ACHN (cell line): Measurements from ENCODE around the gene SUPT20H.
A peak's percentile ranks its signal among the peaks of the same experiment; 100 is the strongest.
"Not testable (repeated sequence)": the region's sequence is repeated elsewhere in the genome, so short reads cannot be mapped to it uniquely, and the experiment has no call there.

Experiments used
- DNase-seq: peaks from one replicate; pipeline ENCODE4 v3.0.0-alpha.2; 2015
- in situ Hi-C: cut with HindIII; loops from 2 replicates; pipeline ENCODE4 v1.10.0; 2017; ENCODE audit warnings: low sequenced_read_pairs, low pct_ligation_motif_present, low pct_unique_long_range_greater_than_20kb

SUPT20H gene

DNA sequence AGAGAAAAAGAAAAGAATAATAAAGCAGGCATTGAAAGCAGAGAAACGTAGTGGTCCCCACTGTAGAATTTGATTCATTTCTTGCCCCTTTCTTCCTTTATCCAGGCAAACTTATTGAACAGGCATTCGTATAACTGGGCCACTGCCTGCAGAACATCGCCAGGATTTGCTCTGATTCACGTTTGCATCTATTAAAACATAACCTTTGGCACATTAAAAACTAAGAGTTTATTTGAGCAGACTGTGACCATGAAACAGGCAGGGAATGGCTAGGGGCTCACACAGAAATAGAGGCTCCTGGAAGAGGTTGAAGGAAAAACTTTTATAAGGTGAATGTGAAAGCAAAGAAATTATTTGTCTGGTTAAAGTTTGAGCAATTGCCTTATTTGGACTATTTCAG is 12.5 kb upstream of the SUPT20H start:
- no peak for DNase-seq
- in situ Hi-C loops, result no loop called here

DNA sequence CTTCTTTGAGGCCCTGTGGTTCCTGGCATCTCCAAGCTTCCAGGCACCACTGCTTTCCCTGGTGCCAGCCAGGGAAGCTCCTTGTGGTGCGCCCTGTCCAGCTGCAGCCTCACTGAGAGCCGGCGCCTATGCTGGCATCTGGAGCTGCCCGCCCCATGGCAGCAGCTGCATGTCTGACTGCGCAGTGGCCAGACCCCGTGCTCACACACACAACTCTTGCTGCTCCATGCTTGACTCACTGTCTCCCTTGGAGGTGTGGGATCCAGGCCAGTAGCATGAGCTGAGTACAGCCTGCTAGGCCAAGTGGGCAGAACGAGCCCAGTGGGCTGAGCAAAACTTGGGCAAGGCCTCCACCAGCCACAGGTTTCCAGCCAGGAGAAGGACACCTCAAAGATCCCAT is 11.5 kb upstream of the SUPT20H start:
- in situ Hi-C loops, result no loop called here
- DNase-seq, result no peak

DNA sequence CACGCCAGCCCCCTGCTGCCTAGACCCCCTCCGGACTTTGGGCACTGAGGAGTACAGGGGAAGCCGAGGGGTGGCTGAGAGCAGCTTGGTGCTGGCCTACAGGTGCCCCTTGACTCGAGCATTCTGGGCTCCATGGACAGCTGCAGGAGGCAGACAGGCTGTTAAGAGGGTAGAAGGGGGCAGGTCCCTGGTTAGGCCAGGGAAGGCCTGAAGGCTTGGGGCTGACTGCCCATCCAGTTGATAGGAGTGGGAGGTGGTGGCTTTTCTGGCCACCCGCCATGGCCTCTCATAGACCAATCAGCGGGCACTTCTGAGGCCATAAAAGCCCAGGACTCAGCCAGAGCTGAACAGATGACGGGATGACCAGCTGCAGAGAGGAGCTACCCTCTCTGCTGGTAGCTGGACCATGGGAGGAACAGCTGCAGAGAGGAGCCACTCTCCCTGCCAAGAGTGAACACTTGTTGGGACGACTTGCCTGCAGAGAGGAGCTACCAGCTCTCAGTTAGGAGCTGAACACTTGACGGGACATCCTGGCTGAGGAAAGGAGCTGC is 10.7 kb upstream of the SUPT20H start:
- in situ Hi-C loops, result no loop called here
- no peak for DNase-seq

DNA sequence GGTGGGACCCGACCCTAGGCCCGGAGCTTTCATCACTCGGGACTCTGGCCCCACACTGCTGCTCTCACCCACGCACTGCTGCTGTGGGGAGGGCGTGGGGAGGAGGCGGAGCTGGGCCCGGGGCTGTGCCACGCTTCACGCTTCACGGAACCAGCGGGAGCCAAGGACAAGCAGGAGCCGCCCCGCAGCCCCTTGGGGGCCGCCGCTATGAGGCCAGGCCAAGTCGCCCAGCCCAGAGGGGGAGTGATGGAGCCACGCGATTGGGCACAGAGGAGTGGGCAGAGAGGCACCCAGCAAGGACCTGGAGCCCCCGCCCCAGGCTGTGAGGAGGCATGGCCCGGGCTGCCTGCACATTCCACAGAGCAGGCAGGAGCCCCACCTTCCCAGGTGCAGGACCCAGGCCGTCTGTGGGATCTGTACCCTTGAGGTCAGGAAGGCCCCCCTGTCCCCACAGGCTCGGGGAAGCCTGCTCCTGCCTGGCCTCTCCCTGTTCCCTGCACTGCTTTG is 10.2 kb upstream of the SUPT20H start:
- in situ Hi-C loops, result no loop called here

DNA sequence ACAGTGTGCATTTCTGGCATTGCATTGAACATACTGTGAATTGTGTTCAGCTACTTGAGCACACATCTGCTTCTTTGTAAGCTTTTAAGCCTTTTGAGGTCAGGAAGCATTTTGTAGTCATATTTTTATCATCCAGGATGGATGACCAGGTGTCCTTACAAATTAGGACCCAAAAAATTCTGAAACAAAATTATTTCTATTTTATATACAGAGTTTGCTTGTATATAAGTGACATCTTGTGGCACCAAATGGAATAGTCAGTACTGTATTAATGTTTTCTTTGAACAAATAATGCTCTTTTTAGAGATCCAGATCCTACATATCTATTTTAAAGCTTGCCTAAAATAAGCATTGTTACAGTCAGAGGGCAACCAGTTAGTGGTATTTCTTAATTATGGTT is 9.5 kb upstream of the SUPT20H start:
- DNase-seq, result peak; percentile 6

More for the DNA sequence above, 10.2 kb upstream of the SUPT20H start:
- DNase-seq, result no peak

DNA sequence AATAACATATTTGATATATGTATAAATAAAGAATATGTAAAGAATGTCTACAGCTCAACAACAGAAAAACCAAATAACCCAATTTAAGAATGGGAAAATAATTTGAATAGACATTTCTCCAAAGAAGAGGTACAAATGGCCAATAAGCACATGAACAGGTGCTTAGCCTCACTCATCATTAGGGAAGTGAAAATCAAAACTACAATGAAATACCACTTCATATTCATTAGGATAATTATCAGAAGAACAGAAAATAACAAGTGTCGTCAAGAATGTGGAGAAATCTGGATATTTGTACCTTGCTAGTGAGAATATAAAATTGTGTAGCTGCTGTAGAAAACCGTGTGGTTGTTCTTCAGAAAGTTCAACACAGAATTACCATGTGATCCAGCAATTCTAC is 8.4 kb upstream of the SUPT20H start:
- DNase-seq, result no peak
- in situ Hi-C loops, result no loop called here

More for the DNA sequence above, 9.5 kb upstream of the SUPT20H start:
- in situ Hi-C loops, result no loop called here

DNA sequence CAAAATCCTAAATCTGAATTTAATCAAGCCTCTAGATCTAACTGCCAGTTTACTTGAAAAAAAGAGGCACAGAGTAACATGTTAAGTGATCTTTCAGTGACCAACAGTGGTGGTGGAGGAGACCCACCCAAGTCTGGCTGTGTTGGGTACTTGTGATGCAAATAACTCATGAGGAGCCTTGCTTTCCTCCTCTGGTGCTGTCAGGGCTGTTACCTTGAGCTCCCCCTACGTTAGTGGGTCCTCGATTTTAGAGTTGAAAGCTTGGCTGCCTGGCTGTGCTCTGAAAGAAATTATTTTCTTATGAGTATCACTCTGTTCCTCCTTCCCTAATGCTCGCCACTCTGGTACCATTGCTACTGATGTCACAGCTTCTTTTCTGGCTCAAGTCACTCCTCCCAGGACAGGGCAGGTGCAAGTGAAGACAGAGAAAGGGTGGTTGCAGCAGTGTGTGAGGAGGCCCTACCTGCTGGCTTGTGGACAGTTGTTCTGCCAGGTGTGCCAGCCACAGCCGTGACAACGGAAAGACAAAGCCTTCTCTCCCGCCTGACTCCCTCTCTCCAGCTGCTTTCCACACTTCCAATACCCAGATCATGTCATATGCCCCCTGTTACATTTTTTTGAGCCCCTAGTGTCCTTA is 6.5 kb upstream of the SUPT20H start:
- in situ Hi-C loops, result no loop called here
- no peak for DNase-seq

DNA sequence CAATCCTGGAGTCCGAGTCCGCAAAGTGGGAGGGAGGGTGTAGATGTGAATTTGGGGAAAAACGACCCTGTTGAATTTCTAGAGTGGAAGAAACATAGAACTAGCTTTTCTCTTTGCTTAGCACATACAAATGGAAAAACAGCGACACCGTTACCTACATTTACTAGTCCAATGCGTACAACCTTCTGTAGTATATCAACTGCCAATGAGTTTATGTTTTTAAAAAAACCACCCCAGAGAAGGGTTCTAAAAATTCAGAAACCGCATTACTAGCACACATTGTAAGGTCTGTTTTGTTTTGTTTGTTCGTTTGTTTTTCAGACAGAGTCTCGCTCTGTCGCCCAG is 332 bp upstream of the SUPT20H start:
- in situ Hi-C loops, result no loop called here

DNA sequence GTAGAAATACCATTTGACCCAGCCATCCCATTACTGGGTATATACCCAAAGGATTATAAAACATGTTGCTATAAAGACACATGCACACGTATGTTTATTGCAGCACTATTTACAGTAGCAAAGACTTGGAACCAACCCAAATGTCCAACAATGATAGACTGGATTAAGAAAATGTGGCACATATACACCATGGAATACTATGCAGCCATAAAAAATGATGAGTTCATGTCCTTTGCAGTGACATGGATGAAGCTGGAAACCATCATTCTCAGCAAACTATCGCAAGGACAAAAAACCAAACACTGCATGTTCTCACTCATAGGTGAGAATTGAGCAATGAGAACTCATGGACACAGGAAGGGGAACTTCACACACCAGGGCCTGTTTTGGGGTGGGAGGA is 3.3 kb downstream of the SUPT20H start:
- DNase-seq, in situ Hi-C loops: not testable (repeated sequence)

More for the DNA sequence above, 332 bp upstream of the SUPT20H start:
- DNase-seq, result no peak

DNA sequence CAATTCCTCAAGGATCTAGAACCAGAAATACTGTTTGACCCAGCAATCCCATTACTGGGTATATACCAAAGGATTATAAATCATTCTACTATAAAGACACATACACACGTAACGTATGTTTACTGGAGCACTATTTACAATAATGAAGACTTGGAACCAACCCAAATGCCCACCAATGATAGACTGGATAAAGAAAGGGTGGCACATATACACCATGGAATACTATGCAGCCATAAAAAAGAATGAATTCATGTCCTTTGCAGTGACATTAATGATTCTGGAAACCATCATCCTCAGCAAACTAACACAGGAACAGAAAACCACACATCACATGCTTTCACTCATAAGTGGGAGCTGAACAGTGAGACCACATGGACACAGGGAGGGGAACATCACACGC is 6.4 kb downstream of the SUPT20H start:
- DNase-seq, in situ Hi-C loops: not testable (repeated sequence)

DNA sequence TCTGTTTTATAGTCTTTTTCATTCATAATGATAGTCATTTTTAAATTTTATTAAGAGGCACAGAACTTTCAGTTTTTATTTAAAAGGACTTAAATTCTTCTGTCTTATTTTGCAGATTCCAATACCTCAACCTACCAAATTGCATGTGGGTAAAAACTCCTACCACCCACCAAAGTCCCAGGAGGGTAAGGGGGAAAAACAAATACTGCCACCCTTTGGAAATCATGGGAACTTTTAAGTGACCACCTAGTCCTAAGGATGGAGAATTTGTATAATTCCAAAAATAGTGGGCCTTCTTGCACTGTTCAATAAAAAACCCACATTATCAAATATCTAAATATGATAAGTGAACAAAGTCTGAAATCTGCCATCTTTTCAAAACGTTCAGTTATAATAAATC is 9.7 kb downstream of the SUPT20H start:
- in situ Hi-C loops, result no loop called here
- no peak for DNase-seq

DNA sequence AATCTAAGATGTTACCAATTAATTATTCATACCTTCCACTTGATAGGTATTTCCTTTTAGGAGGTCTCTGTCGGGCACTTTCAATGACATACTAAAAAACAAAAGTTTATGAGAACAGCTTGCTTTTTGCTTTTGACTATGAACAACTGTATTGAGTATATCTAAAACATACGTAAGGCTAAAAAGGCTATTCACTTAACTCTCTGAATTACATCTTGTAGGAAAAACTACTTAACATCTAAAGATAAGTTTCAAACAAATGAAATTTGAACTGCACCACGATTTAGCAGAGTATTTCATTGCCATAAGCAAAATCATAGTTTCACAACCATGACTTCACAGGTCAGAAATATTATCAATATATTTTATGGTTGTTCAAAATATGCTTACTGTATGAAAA is 11.6 kb downstream of the SUPT20H start:
- in situ Hi-C loops, result no loop called here
- DNase-seq, result no peak

DNA sequence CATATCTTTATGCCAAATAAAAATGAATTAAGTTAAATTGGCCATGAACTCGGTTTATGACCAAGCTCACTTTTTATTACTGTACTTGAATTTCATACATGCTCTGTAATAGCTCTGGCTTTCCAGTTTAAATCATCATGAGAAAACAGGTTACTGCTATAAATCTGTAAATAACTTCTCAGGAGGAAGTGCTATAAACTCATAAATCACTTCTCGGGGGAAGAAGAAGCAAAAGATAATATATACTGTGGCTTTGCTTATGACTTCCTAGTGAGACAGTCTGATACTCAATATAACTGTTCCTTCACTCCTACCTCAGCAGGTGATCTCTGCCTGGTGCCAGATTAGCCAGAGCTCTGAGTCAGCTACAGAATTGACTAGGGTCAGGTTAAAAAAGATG is 12.5 kb downstream of the SUPT20H start:
- in situ Hi-C loops, result no loop called here
- no peak for DNase-seq

DNA sequence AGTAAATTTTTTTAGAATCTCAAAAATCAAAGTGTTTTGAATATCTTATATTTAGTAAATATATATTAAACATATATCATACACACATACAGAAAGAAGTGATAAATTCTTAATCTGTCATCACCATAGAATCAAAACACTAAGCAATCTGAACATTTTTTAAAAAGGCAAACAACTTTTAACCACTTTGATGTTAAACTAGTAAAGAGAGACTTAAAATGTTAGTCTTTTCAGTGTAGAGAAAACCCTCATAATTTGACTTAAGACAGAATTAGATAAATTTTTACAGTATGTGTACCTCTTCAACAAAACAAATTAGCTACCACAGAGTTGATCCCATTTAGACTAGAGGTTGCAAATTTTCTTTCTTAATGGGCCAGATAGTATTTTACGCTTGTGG is 13.4 kb downstream of the SUPT20H start:
- DNase-seq, result no peak
- in situ Hi-C loops, result no loop called here

DNA sequence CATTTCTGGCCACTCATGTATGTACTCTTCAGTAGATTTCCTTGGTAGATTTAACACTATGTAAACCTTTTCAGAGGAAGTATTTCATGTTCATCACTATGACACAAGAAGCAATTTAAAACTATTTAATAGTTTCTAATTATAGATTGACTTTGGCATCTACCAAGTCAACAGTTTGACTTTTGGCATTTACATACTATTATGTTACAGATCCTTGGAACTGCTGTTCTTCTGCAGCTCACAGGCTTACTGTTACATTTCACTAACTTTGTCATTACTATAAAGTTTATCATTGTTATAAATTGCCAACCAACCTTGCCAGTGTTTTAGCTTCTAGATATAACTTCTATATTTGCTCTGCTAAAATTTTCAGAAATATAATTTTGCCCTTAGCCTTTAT is 18.7 kb downstream of the SUPT20H start:
- DNase-seq, result no peak
- in situ Hi-C loops, result no loop called here

DNA sequence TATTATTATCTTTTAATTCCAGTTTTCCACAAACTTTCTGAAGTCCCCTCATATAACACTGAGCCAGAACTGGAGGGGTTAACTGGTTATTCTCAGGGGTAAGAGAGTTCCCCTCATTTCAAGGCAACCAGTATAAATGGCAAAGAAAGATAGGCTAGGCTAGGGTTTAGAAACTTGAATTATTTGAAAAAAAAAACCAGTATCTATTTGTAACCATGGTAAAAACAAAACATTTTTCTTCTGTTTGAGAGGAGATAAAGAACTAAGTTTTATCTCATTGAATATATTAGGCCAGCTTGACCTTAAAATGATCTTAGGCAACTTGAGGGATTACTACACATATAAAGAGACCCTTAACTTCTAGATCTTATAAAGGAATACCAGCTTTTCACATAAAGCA is 19.6 kb downstream of the SUPT20H start:
- DNase-seq, result no peak
- in situ Hi-C loops, result no loop called here

DNA sequence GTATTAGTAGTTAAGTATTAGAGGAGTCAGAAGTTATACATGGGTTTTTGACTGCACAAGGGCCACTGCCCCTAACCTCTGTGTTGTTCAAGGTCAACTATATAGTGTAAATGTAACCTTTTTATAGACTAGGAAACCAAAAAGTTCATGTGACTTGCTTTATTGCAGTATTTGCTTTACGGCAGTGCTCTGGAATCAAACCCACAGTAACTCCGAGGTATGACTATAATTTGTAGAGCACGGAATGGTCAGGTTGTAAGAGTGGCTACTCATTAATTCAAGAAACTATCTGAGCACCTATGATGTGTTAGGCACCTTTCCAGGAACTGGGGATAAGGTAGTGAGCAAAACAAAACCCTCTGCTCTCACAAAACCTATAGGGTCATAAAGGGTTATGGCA is 22.2 kb downstream of the SUPT20H start:
- DNase-seq, result no peak
- in situ Hi-C loops, result no loop called here

DNA sequence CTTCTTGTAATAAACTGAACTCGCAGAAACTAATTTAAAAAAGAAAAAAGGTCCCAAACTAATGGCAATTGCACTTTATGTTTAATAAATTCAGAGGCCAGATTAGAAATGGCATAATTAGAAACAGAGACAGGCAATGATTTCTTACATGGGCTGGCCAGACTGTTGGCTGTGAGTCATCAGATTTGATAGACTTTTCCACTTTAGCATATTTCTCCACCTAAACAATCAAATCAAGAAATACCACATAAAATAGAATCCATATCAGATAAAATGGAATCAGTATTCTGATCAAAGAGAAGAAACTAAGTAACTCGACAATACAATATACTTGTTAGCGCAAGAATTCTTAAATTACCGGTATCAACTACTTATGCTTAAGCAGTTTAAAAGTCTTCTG is 29.9 kb downstream of the SUPT20H start:
- no peak for DNase-seq
- in situ Hi-C loops, result no loop called here

DNA sequence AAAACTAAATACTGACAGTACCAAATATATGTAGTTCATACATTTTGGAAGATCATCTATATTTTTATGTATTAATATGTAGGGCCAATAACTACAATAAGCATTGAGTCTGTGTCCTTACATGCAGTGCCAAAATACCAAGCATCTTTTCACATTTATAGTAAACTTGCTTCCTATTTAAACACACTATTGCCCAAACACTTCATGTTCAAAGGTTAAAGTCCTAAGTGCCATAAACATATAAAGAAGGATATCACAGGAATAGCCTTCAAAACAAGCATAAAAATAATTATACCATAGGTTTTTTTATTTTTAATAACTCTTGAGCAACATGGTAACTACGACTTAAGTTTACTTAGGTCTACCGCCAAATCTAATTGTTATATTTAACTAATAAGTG is 31.8 kb downstream of the SUPT20H start:
- in situ Hi-C loops, result no loop called here
- no peak for DNase-seq

DNA sequence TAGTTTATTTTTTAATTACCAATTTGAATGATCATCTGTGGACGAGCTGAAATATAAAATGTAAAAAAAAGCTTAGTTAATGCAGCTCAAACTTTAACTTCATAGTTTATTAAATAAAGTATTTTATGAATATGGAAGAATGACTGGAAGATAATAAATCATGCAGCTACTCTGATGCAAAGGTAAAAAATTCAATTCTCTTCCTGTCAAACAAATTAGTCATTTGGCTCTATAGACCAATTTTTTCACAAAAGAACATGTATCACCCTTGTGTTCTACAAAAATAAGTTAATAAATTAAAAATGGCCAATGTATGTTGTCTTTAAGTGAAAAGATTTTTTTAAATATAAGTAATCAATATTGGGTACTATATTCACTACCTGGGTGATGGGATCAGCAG is 32.7 kb downstream of the SUPT20H start:
- in situ Hi-C loops, result no loop called here

DNA sequence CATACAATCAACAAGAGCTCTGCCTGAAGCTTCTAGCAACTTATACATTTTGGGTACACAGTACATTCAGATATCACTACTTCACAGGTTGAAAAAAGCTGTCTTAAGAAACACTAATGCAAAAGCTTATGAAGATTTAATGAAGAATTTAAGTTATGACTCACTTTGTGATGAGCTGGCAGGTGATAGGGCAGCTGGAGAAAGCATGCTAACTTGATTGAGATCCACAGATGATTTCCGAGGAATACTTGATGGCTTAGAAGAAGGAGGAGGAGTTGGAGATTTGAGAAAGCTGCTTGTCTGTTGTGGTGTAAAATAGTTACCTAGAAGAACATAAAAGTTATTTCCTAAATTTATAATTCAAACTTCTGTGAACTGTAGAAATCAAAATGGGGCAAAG is 35.6 kb downstream of the SUPT20H start:
- no peak for DNase-seq
- in situ Hi-C loops, result no loop called here

More for the DNA sequence above, 32.7 kb downstream of the SUPT20H start:
- DNase-seq, result no peak
